Measurements from ENCODE around the gene CMPK2. TPM values are rescaled to one million over a fixed set of nuclear protein-coding genes. Genes with fewer than 3 reads are reported as not detected.

The CMPK2 gene
- polyA plus RNA-seq, 1 of the 3 experiments (the other 2 are of a cell fraction), result 1.1 TPM

GRCh38 chr2:6913415-6914157 is 47.9 kb upstream of the CMPK2 start:
- no peak overlapping the region for H3K27ac ChIP-seq (ENCODE audit: low read depth in 2 of 2, low read length in 1 of 2)
- no peak for DNase-seq
- ChIA-PET CTCF (interaction anchor here (2.4 to 25.9 kb wide), 6 partner anchors 16 to 184 kb away, joined by 7 to 437 read pairs (median 26); no protein-coding TSS in a partner anchor), POLR2A (no interaction called here)
- H3K36me3 ChIP-seq (replicated peaks in 1 of 2; ENCODE audit: control insufficient read depth in 1 of 2, insufficient read depth in 2 of 2, low read length in 1 of 2), result no peaks in the 10 kb centered on the region
- H2AFZ ChIP-seq (ENCODE audit: low read depth), result no peak overlapping the region
- 86% methylated on average over 9 of the region's 9 CpGs for WGBS (ENCODE audit: low lambda C conversion rate)
- H3F3A ChIP-seq (replicated peaks; ENCODE audit: insufficient read depth), result peaks cover 27% of the 10 kb centered on the region
- H3K79me2 ChIP-seq (ENCODE audit: insufficient read depth), result peaks cover 6% of the 10 kb centered on the region; the same call in 1 of the 2 replicates
- TF ChIP-seq RXRA (IDR thresholded peaks at IDR 0.05; ENCODE audit: borderline replicate concordance, low read depth) (no peak), RAD21 (IDR thresholded peaks at IDR 0.05; ENCODE audit: low read length) (no peak), RFX5 (IDR thresholded peaks at IDR 0.05; ENCODE audit: low read length) (no peak), TAF1 (IDR thresholded peaks at IDR 0.05; ENCODE audit: borderline replicate concordance, low read depth, low read length) (no peak), GABPA (IDR thresholded peaks at IDR 0.05; ENCODE audit: low read depth) (no peak), USF2 (IDR thresholded peaks at IDR 0.05; ENCODE audit: borderline replicate concordance, low read depth, low read length) (no peak), NRF1 (IDR thresholded peaks at IDR 0.05; ENCODE audit: low read depth, low read length) (no peak), ZBTB33 (IDR thresholded peaks at IDR 0.05; ENCODE audit: borderline replicate concordance, low read depth) (no peak), TCF12 (IDR thresholded peaks at IDR 0.05) (no peak), EZH2phosphoT487 (IDR thresholded peaks at IDR 0.05; ENCODE audit: borderline replicate concordance, low read depth) (no peak), PBX3 (IDR thresholded peaks at IDR 0.05) (no peak), FOXJ3 (CRISPR knock-in tag; IDR thresholded peaks at IDR 0.05) (no peak), YY1 (IDR thresholded peaks at IDR 0.05; ENCODE audit: low read depth) (no peak), MEF2A (IDR thresholded peaks at IDR 0.05; ENCODE audit: borderline replicate concordance, low read depth) (no peak), FOSL2 (IDR thresholded peaks at IDR 0.05; ENCODE audit: borderline replicate concordance, low read depth) (no peak), CTCF (IDR thresholded peaks at IDR 0.05) (no peak), USF1 (IDR thresholded peaks at IDR 0.05; ENCODE audit: borderline replicate concordance, low read depth) (no peak), REST (IDR thresholded peaks at IDR 0.05; ENCODE audit: low read depth, low read length) (no peak), MXI1 (IDR thresholded peaks at IDR 0.05; ENCODE audit: low read depth, low read length) (no peak), EP300 (IDR thresholded peaks at IDR 0.05; ENCODE audit: borderline replicate concordance in 1 of 2, low read depth in 1 of 2, low read length in 1 of 2) (no peak)
- no peaks in the 10 kb centered on the region for H3K27me3 ChIP-seq (ENCODE audit: insufficient read depth)
- H3K4me1 ChIP-seq (ENCODE audit: control insufficient read depth in 1 of 2, insufficient read depth in 2 of 2, low read depth in 1 of 2, low read length in 1 of 2), result peaks cover 0 to 5% of the 10 kb centered on the region in 2 experiments; a peak in 2 of 4 replicates
- no peaks in the 10 kb centered on the region for H3K9me3 ChIP-seq
- no peak overlapping the region for H3K4me2 ChIP-seq
- H3K9me2 ChIP-seq, result no peaks in the 10 kb centered on the region
- no peaks in the 10 kb centered on the region for H4K20me1 ChIP-seq (ENCODE audit: insufficient read depth)
- no peak overlapping the region for H3K9ac ChIP-seq
- H3K4me3 ChIP-seq (ENCODE audit: low read depth in 2 of 2, low read length in 1 of 2), result no peak overlapping the region

Measured in SK-N-SH (cell line).